ENCODE results near the gene PDXK. TPM values are rescaled to one million over a fixed set of nuclear protein-coding genes. Genes with fewer than 3 reads are reported as not detected.

Gene PDXK
- total and polyA plus RNA-seq, 2 donors (not counting 3 experiments of a cell fraction or from before 2014, with no cell fraction given) = 44.2 to 59.1 TPM

DNA sequence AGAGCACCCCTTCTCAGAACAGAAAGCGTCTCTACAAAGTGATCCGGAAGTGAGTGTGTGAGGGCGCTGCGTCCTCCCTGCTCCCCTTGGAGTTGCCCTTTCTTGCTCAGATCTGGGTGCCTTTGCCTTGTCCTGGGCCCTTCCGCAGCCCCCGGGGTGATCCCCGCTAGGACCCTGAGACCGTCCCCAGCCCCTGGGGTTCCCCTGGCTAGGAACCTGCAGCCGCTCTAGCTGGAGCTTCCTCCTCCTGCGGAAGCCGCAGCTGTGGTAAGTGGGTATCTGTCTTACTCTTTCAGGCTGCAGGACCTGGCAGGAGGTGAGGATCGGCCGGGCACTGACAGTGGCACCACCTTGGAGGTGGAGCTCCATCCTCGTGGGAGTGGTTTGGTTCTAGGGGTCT is 81.6 kb downstream of the PDXK start:
- no peaks in the 10 kb centered on the region for H3K9me3 ChIP-seq (replicated peaks; ENCODE audit: control insufficient read depth, insufficient read depth, low read length)
- H4K20me1 ChIP-seq (replicated peaks; ENCODE audit: control insufficient read depth, extremely low read depth, insufficient read depth, low read length) = no peaks in the 10 kb centered on the region
- no TSS peak for BruUV-seq (replicated peaks)
- intact Hi-C loops (cut with micrococcal nuclease) = no loop called here
- H3K79me2 ChIP-seq (ENCODE audit: control insufficient read depth, insufficient read depth, low read length) = no peaks in the 10 kb centered on the region
- H3K27me3 ChIP-seq (ENCODE audit: control insufficient read depth in 2 of 2, insufficient read depth in 2 of 2, low read length in 2 of 2) = no peaks in the 10 kb centered on the region
- H3K9me1 ChIP-seq (replicated peaks; ENCODE audit: control insufficient read depth, extremely low read depth, insufficient read depth, low read length) = no peaks in the 10 kb centered on the region
- ChIA-PET CTCF (interaction anchor here (1.8 kb wide), 1 partner anchor 11 kb away, joined by 4 read pairs; the partner anchor contains the start of gene RRP1), POLR2A (no interaction called here)
- H3K9ac ChIP-seq (replicated peaks; ENCODE audit: extremely low read depth, insufficient read depth, low read length) = no peak overlapping the region
- FAIRE-seq (no peak), DNase-seq (ENCODE audit: low read depth, low spot score) (no peak)
- no peak for TF ChIP-seq GATA2 (IDR thresholded peaks at IDR 0.05; ENCODE audit: insufficient read depth, insufficient read length, low read depth, low read length)
- no peak for TF ChIP-seq FOS (IDR thresholded peaks at IDR 0.05; ENCODE audit: borderline replicate concordance, insufficient read depth, low read length)
- peaks cover 7 to 64% of the 10 kb centered on the region in 2 experiments for H3K36me3 ChIP-seq (ENCODE audit: control insufficient read depth in 2 of 2, extremely low read depth in 1 of 2, insufficient read depth in 2 of 2, low read length in 2 of 2)
- dilution Hi-C loops (cut with MboI; ENCODE audit: extremely low pct_ligation_motif_present, low sequenced_read_pairs) = no loop called here
- no peak overlapping the region for H2AFZ ChIP-seq (ENCODE audit: low read depth, low read length)
- no peak overlapping the region for H3K4me3 ChIP-seq (replicated peaks in 1 of 3; ENCODE audit: insufficient read depth in 1 of 3, low read depth in 1 of 3, low read length in 3 of 3)
- no peaks in the 10 kb centered on the region for H3K4me1 ChIP-seq (ENCODE audit: control insufficient read depth, extremely low read depth, insufficient read depth, low read length)
- no peak overlapping the region for H3K4me2 ChIP-seq (ENCODE audit: insufficient read depth, low read length)
- H3K27ac ChIP-seq (ENCODE audit: insufficient read depth, low read depth, low read length) = no peak overlapping the region

DNA sequence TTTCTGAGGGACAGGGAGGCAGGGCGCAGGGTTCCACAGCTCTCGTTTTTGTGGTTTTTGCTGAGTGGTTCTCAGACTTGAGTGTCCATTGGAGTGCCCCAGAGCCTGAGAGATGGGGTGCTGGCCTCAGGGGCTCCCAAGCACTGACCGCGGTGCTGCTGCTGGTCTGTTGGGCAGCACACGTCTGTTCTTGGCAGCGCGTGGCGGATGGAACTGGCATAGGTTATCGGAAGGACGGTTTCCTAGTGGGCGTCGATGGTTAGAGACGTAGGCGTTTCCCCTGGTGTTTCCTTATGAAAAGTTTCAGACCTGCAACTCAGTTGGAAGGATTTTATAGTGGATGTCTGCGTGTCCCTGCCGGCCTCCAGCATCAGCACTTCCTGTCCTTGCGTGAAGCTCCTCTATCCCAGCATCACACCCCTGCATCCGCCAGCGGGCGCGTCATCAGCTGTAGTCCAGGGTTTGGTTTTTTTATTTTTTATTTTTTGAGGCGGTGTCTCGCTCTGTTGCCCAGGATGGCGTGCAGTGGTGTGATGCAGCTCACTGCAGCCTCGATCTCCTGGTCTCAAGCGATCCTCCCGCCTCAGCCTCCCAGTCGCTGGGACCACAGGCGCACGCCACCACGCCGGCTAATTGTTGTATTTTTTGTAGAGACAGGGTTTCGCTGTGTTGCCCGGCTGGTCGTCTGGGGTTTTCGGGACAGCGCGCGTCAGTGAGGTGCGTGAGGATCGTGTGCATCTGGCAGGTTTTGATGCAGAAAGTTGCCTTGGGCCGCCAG is 82.3 kb downstream of the PDXK start:
- Histone ChIP-seq H3K79me2 (ENCODE audit: control insufficient read depth, insufficient read depth, low read length) (no peaks in the 10 kb centered on the region), H3K36me3 (ENCODE audit: control insufficient read depth in 2 of 2, extremely low read depth in 1 of 2, insufficient read depth in 2 of 2, low read length in 2 of 2) (peaks cover 7 to 64% of the 10 kb centered on the region in 2 experiments), H3K27me3 (ENCODE audit: control insufficient read depth in 2 of 2, insufficient read depth in 2 of 2, low read length in 2 of 2) (no peaks in the 10 kb centered on the region), H3K9me1 (replicated peaks; ENCODE audit: control insufficient read depth, extremely low read depth, insufficient read depth, low read length) (no peaks in the 10 kb centered on the region), H3K9me3 (replicated peaks; ENCODE audit: control insufficient read depth, insufficient read depth, low read length) (no peaks in the 10 kb centered on the region), H4K20me1 (replicated peaks; ENCODE audit: control insufficient read depth, extremely low read depth, insufficient read depth, low read length) (no peaks in the 10 kb centered on the region), H2AFZ (ENCODE audit: low read depth, low read length) (no peak overlapping the region), H3K27ac (ENCODE audit: insufficient read depth, low read depth, low read length) (no peak overlapping the region), H3K4me2 (ENCODE audit: insufficient read depth, low read length) (no peak overlapping the region), H3K9ac (replicated peaks; ENCODE audit: extremely low read depth, insufficient read depth, low read length) (no peak overlapping the region), H3K4me1 (ENCODE audit: control insufficient read depth, extremely low read depth, insufficient read depth, low read length) (no peaks in the 10 kb centered on the region), H3K4me3 (replicated peaks in 1 of 3; ENCODE audit: insufficient read depth in 1 of 3, low read depth in 1 of 3, low read length in 3 of 3) (no peak overlapping the region)
- no peak for DNase-seq (ENCODE audit: low read depth, low spot score)
- no peak for FAIRE-seq
- TF ChIP-seq GATA2 (IDR thresholded peaks at IDR 0.05; ENCODE audit: insufficient read depth, insufficient read length, low read depth, low read length) = no peak
- no peak for TF ChIP-seq FOS (IDR thresholded peaks at IDR 0.05; ENCODE audit: borderline replicate concordance, insufficient read depth, low read length)
- TF ChIP-seq, protein P1, sequence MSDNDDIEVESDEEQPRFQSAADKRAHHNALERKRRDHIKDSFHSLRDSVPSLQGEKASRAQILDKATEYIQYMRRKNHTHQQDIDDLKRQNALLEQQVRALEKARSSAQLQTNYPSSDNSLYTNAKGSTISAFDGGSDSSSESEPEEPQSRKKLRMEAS (IDR thresholded peaks at IDR 0.05; ENCODE audit: insufficient read depth, insufficient read length) = no peak
- no peak for TF ChIP-seq MYC (IDR thresholded peaks at IDR 0.05; ENCODE audit: low read depth, low read length)
- TF ChIP-seq POLR2AphosphoS5 (IDR thresholded peaks at IDR 0.05; ENCODE audit: insufficient read depth, low read depth, low read length) = no peak
- TF ChIP-seq EZH2 (IDR thresholded peaks at IDR 0.05; ENCODE audit: borderline replicate concordance, low read depth, low read length, severe bottlenecking) = no peak
- no peak for TF ChIP-seq JUN (IDR thresholded peaks at IDR 0.05; ENCODE audit: borderline replicate concordance, insufficient read depth, insufficient read length, low read depth)
- TF ChIP-seq, protein P2, sequence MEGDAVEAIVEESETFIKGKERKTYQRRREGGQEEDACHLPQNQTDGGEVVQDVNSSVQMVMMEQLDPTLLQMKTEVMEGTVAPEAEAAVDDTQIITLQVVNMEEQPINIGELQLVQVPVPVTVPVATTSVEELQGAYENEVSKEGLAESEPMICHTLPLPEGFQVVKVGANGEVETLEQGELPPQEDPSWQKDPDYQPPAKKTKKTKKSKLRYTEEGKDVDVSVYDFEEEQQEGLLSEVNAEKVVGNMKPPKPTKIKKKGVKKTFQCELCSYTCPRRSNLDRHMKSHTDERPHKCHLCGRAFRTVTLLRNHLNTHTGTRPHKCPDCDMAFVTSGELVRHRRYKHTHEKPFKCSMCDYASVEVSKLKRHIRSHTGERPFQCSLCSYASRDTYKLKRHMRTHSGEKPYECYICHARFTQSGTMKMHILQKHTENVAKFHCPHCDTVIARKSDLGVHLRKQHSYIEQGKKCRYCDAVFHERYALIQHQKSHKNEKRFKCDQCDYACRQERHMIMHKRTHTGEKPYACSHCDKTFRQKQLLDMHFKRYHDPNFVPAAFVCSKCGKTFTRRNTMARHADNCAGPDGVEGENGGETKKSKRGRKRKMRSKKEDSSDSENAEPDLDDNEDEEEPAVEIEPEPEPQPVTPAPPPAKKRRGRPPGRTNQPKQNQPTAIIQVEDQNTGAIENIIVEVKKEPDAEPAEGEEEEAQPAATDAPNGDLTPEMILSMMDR (IDR thresholded peaks at IDR 0.05; ENCODE audit: extremely low read depth in 1 of 2, insufficient read depth in 1 of 2, low read depth in 1 of 2, low read length in 2 of 2) = no peak
- TF ChIP-seq POLR2A (IDR thresholded peaks at IDR 0.05; ENCODE audit: low read depth, low read length) = no peak
- ChIA-PET POLR2A (no interaction called here), CTCF (interaction anchor here (1.8 kb wide), 1 partner anchor 11 kb away, joined by 4 read pairs; the partner anchor contains the start of gene RRP1)
- intact Hi-C loops (cut with micrococcal nuclease) (no loop called here), dilution Hi-C loops (cut with MboI; ENCODE audit: extremely low pct_ligation_motif_present, low sequenced_read_pairs) (no loop called here)
- no TSS peak for BruUV-seq (replicated peaks)

Data from endothelial cell of umbilical vein (primary cell).